IPS-NIHi7 (cell line): Measurements from ENCODE around the gene LMX1A.

Experiments used
- DNase-seq: peaks from one replicate; pipeline ENCODE4 v3.0.0; 2012; ENCODE audit warnings: mixed read lengths; ENCODE audit errors: extremely low spot score

The LMX1A gene

GRCh38 chr1:165367375-165367993 is 11.0 kb upstream of the LMX1A start:
- peak; percentile 89 for DNase-seq

- DNase-seq: no peak
Observed at GRCh38 chr1:165365341-165365740, 8.8 kb upstream of the LMX1A start.

- DNase-seq: no peak
Observed at GRCh38 chr1:165364568-165365133, 8.1 kb upstream of the LMX1A start.

GRCh38 chr1:165356876-165357275 is 361 bp upstream of the LMX1A start:
- DNase-seq: peak; percentile 30

- peak; percentile 27 for DNase-seq
Observed at GRCh38 chr1:165355139-165355976, 1.2 kb downstream of the LMX1A start.

GRCh38 chr1:165354739-165355138 is 1.8 kb downstream of the LMX1A start:
- DNase-seq: no peak

- no peak for DNase-seq
Observed at GRCh38 chr1:165353731-165354671, 2.5 kb downstream of the LMX1A start.

- DNase-seq: no peak
Observed at GRCh38 chr1:165352442-165353293, 3.8 kb downstream of the LMX1A start.

GRCh38 chr1:165351863-165352441 is 4.6 kb downstream of the LMX1A start:
- no peak for DNase-seq

GRCh38 chr1:165350840-165351239 is 5.7 kb downstream of the LMX1A start:
- no peak for DNase-seq

- no peak for DNase-seq
Observed at GRCh38 chr1:165345502-165345901, 11.0 kb downstream of the LMX1A start.

GRCh38 chr1:165344736-165345135 is 11.8 kb downstream of the LMX1A start:
- DNase-seq: no peak

- no peak for DNase-seq
Observed at GRCh38 chr1:165344198-165344597, 12.3 kb downstream of the LMX1A start.

- DNase-seq: no peak
Observed at GRCh38 chr1:165342587-165342986, 13.9 kb downstream of the LMX1A start.

GRCh38 chr1:165342168-165342567 is 14.3 kb downstream of the LMX1A start:
- no peak for DNase-seq

- DNase-seq: no peak
Observed at GRCh38 chr1:165339164-165339563, 17.4 kb downstream of the LMX1A start.

GRCh38 chr1:165330483-165330882 is 26.0 kb downstream of the LMX1A start:
- DNase-seq: no peak

- DNase-seq: no peak
Observed at GRCh38 chr1:165329104-165329503, 27.4 kb downstream of the LMX1A start.

- no peak for DNase-seq
Observed at GRCh38 chr1:165328136-165328535, 28.4 kb downstream of the LMX1A start.

GRCh38 chr1:165327538-165327937 is 29.0 kb downstream of the LMX1A start:
- DNase-seq: no peak
